Smooth muscle cell (in vitro differentiated cells): ENCODE measurements around the gene PTPRG. TPM values are rescaled to one million over a fixed set of nuclear protein-coding genes. Genes with fewer than 3 reads are reported as not detected.

Experiments used
- DNase-seq: peaks from one replicate; lab custom pipeline; 2025; ENCODE audit not compliant: unreplicated experiment; lab: John Stamatoyannopoulos, UW
- H2AFZ ChIP-seq: fragments of 200-600 bp; sonication (generic); 2 replicates; pipeline ENCODE4 v1.6.0; 2016; ENCODE audit warnings: antibody characterized with exemption, low read depth, mild to moderate bottlenecking
- H3F3A ChIP-seq: fragments of 200-600 bp; sonication (generic); 2 replicates; pipeline ENCODE4 v1.6.0; 2017; ENCODE audit warnings: antibody characterized with exemption, low read depth
- H3K27ac ChIP-seq: fragments of 200-600 bp; sonication (generic); 2 replicates; pipeline ENCODE4 v1.5.1; 2016; ENCODE audit warnings: low read depth, mild to moderate bottlenecking
- H3K27me3 ChIP-seq: fragments of 200-600 bp; sonication (generic); 2 replicates; pipeline ENCODE4 v1.6.1; 2016; ENCODE audit warnings: low read depth, mild to moderate bottlenecking
- H3K36me3 ChIP-seq: fragments of 200-600 bp; sonication (generic); 2 replicates; pipeline ENCODE4 v1.5.1; 2016; ENCODE audit warnings: low read depth
- H3K4me1 ChIP-seq: fragments of 200-600 bp; sonication (generic); 2 replicates; pipeline ENCODE4 v1.5.1; 2016; ENCODE audit warnings: low read depth
- H3K4me2 ChIP-seq: fragments of 200-600 bp; sonication (generic); 2 replicates; pipeline ENCODE4 v1.6.0; 2016; ENCODE audit warnings: mild to moderate bottlenecking
- H3K4me3 ChIP-seq: fragments of 200-600 bp; sonication (generic); 2 replicates; pipeline ENCODE4 v1.5.1; 2016; ENCODE audit warnings: mild to moderate bottlenecking
- H3K79me2 ChIP-seq: fragments of 200-600 bp; sonication (generic); 2 replicates; pipeline ENCODE4 v1.6.0; 2016; ENCODE audit warnings: low read depth, mild to moderate bottlenecking
- H3K9ac ChIP-seq: fragments of 200-600 bp; sonication (generic); 2 replicates; pipeline ENCODE4 v1.6.0; 2016; ENCODE audit warnings: low read depth
- H3K9me3 ChIP-seq: fragments of 200-600 bp; sonication (generic); replicated peaks from 2 replicates; pipeline ENCODE4 v1.5.1; 2016; ENCODE audit warnings: low read depth
- H4K20me1 ChIP-seq: fragments of 200-600 bp; sonication (generic); 2 replicates; pipeline ENCODE4 v1.6.0; 2016; ENCODE audit warnings: low read depth
- WGBS: methylation state at CpG from one replicate; pipeline ENCODE4 v1.1.7; 2016; ENCODE audit warnings: low lambda C conversion rate; 5-methylcytosine and 5-hydroxymethylcytosine counted together
- polyA plus RNA-seq: library from polyadenylated mRNA; unstranded; fragments of >200 nt; fragmentation: Nextera tagmentation; extraction: Ambion mirVana; gene quantifications from 2 replicates; pipeline ENCODE4 v1.2.1, GENCODE V29; 2016
- total RNA-seq: library from RNA; depleted of rRNA; stranded (reverse); fragments of >200 nt; gene quantifications from 2 replicates; pipeline ENCODE4 v1.2.3, GENCODE V29; 2014
- TF ChIP-seq, protein P1 (sequence below): fragments of 200-600 bp; sonication (generic); IDR thresholded peaks from 2 replicates; pipeline ENCODE4 v1.5.1; 2017; ENCODE audit warnings: borderline replicate concordance, mild to moderate bottlenecking, antibody characterized with exemption; ENCODE audit not compliant: insufficient read depth, poor library complexity, severe bottlenecking

Gene PTPRG
- total and polyA plus RNA-seq, 2 experiments from 2014 or later: 21.2 to 87.3 TPM

DNA sequence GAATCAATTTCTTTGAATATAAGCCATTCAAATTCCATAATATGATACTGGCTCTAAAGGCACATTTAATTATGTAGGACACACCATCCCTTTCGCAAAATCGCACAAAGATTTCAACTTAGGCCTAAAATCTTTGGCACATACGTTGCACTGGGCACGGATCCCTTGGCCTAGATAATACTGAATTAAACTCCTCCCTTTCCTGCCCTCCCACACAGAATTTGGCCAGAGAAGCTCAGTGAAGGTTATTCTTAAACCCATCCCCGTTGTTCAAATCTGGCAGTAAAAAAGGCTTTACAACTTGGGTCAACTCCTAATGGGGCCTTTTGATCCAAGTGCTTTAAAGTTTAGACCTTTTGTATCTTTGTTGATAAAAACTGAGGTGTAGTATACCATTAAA is 247.2 kb downstream of the PTPRG start:
- H3K9ac ChIP-seq: no peak overlapping the region
- peaks cover 23% of the 10 kb centered on the region for H3K4me1 ChIP-seq
- no peaks in the 10 kb centered on the region for H3K36me3 ChIP-seq
- peaks cover 24% of the 10 kb centered on the region for H3K79me2 ChIP-seq
- no peak overlapping the region for H3K4me2 ChIP-seq
- no peak for DNase-seq
- TF ChIP-seq, protein P1, sequence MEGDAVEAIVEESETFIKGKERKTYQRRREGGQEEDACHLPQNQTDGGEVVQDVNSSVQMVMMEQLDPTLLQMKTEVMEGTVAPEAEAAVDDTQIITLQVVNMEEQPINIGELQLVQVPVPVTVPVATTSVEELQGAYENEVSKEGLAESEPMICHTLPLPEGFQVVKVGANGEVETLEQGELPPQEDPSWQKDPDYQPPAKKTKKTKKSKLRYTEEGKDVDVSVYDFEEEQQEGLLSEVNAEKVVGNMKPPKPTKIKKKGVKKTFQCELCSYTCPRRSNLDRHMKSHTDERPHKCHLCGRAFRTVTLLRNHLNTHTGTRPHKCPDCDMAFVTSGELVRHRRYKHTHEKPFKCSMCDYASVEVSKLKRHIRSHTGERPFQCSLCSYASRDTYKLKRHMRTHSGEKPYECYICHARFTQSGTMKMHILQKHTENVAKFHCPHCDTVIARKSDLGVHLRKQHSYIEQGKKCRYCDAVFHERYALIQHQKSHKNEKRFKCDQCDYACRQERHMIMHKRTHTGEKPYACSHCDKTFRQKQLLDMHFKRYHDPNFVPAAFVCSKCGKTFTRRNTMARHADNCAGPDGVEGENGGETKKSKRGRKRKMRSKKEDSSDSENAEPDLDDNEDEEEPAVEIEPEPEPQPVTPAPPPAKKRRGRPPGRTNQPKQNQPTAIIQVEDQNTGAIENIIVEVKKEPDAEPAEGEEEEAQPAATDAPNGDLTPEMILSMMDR: no peak
- no peaks in the 10 kb centered on the region for H3F3A ChIP-seq
- 61% methylated on average over 5 of the region's 5 CpGs for WGBS
- no peaks in the 10 kb centered on the region for H3K9me3 ChIP-seq
- no peak overlapping the region for H3K27ac ChIP-seq
- H3K27me3 ChIP-seq: no peaks in the 10 kb centered on the region
- H4K20me1 ChIP-seq: peaks cover 98% of the 10 kb centered on the region
- no peak overlapping the region for H2AFZ ChIP-seq
- H3K4me3 ChIP-seq: no peak overlapping the region

DNA sequence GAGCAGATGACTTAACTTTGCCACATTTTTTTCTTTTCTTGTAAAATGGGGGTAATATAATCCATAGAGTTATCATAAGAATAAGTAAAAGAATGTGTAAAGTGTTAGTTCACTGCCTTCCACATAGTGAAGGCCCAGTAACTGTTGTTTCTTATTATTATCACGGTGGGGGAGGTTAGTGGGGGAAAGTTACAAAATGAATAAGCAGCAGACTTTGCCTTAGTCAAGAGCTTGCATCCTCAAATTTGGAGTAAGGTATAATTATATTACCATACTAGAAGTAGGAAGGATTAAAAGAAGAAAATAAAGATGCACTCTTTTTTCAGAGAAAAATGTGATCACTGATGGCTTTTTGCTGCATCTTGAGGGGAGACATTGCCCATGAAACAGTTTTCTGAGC is 247.6 kb downstream of the PTPRG start:
- Histone ChIP-seq H3K4me3 (no peak overlapping the region), H3K9me3 (no peaks in the 10 kb centered on the region), H3K27me3 (no peaks in the 10 kb centered on the region), H3K79me2 (peaks cover 24% of the 10 kb centered on the region), H3K4me1 (peaks cover 23% of the 10 kb centered on the region), H3K4me2 (no peak overlapping the region), H3F3A (no peaks in the 10 kb centered on the region), H4K20me1 (peaks cover 98% of the 10 kb centered on the region), H3K9ac (no peak overlapping the region), H3K27ac (no peak overlapping the region), H2AFZ (no peak overlapping the region), H3K36me3 (no peaks in the 10 kb centered on the region)
- WGBS: 77% methylated on average over 1 of the region's 1 CpG
- DNase-seq: no peak
- TF ChIP-seq, protein P1: no peak

DNA sequence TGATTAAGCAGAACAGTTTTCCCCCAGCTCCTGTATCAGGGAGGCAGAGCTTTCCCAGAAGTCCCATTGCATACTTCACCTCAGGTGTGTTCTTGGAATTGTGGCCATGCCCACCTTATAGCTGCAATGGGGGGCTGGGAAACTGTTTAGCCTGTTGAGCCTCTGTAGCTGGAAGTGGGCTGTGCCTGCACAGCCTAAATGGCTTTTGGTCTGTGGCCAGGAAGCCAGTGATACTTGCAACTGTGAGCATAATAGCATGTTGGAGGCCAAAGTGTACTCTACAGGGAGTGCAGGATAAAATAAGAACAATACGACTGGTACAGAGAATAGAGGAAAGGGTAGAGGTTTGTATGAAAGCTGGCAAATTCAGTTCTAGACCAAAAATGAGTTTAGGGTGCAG is 248.5 kb downstream of the PTPRG start:
- no peak for DNase-seq
- H3K27me3 ChIP-seq: no peaks in the 10 kb centered on the region
- H3K79me2 ChIP-seq: peaks cover 23% of the 10 kb centered on the region
- WGBS: 97% methylated on average over 1 of the region's 1 CpG
- H2AFZ ChIP-seq: no peak overlapping the region
- H4K20me1 ChIP-seq: peaks cover 98% of the 10 kb centered on the region
- H3K27ac ChIP-seq: no peak overlapping the region
- no peaks in the 10 kb centered on the region for H3K9me3 ChIP-seq
- no peak overlapping the region for H3K4me3 ChIP-seq
- TF ChIP-seq, protein P1: no peak
- H3K4me2 ChIP-seq: no peak overlapping the region
- no peaks in the 10 kb centered on the region for H3K36me3 ChIP-seq
- no peak overlapping the region for H3K9ac ChIP-seq
- peaks cover 23% of the 10 kb centered on the region for H3K4me1 ChIP-seq
- H3F3A ChIP-seq: no peaks in the 10 kb centered on the region

DNA sequence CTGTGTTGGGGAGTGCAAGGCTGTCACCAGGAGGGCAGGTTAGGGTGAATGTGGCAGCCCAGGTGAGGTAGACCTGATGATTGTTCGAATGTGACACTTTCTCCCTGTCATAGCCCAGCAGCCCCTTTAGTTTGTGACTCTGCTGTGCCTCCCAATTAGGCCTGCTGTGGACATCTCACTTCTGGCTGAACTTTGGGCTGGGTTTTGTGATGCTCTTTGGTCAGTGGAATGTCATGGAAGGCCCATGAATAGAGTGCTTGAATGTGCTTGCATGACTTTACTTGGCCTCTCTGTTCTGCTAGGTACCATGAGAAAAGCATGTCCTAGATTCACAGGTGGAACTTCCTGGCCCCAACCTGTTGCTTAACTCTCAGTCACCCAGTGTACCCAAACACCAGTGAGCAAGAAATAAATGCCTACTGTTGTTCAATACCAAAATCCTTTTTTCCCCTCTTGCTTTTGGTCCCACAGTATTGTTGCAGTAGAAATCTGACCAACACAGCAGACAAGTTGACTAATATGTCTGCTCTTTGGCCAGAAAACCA is 249.7 kb downstream of the PTPRG start:
- peaks cover 98% of the 10 kb centered on the region for H4K20me1 ChIP-seq
- WGBS: 100% methylated on average over 1 of the region's 1 CpG

More for the DNA sequence above, 249.7 kb downstream of the PTPRG start:
- Histone ChIP-seq H3K27ac (no peak overlapping the region), H3K79me2 (peaks cover 12% of the 10 kb centered on the region), H3F3A (no peaks in the 10 kb centered on the region), H3K4me2 (no peak overlapping the region), H3K9me3 (no peaks in the 10 kb centered on the region), H3K4me1 (peaks cover 23% of the 10 kb centered on the region), H3K36me3 (no peaks in the 10 kb centered on the region), H3K27me3 (no peaks in the 10 kb centered on the region), H3K4me3 (no peak overlapping the region), H3K9ac (no peak overlapping the region), H2AFZ (no peak overlapping the region)
- TF ChIP-seq, protein P1: no peak
- no peak for DNase-seq
